H1 (cell line): ENCODE measurements around the gene SCGB1C2.

Experiments used
- CHD1 ChIP-seq: IDR thresholded peaks from 2 replicates; pipeline ENCODE4 v1.6.1; 2012; ENCODE audit warnings: low read depth, low read length, improper control_type of control experiment
- CHD2 ChIP-seq: IDR thresholded peaks from 2 replicates; pipeline ENCODE4 v1.6.1; 2012; ENCODE audit warnings: low read length, improper control_type of control experiment
- CREB1 ChIP-seq: IDR thresholded peaks from 2 replicates; pipeline ENCODE4 v1.6.1; 2012; ENCODE audit warnings: inconsistent platforms
- EZH2 ChIP-seq: fragments of 200-600 bp; sonication (generic); IDR thresholded peaks from 2 replicates; pipeline ENCODE4 v1.7.1; 2012; ENCODE audit warnings: low read depth, mild to moderate bottlenecking, moderate library complexity, low read length, inconsistent platforms; ENCODE audit not compliant: severe bottlenecking
- GTF2F1 ChIP-seq: IDR thresholded peaks from 2 replicates; pipeline ENCODE4 v1.6.1; 2012; ENCODE audit warnings: low read depth, low read length, improper control_type of control experiment, borderline replicate concordance
- NRF1 ChIP-seq: IDR thresholded peaks from 2 replicates; pipeline ENCODE4 v1.6.1; 2011; ENCODE audit warnings: mild to moderate bottlenecking, low read depth, low read length, improper control_type of control experiment
- POLR2A ChIP-seq, 2 experiments: IDR thresholded peaks; 1 replicate in 1 of 2; 2 replicates in 1 of 2; pipeline ENCODE4 v1.6.1; 2011; ENCODE audit warnings: low read depth in 2 of 2, low read length in 2 of 2, mild to moderate bottlenecking in 2 of 2; ENCODE audit errors: control extremely low read depth in 1 of 2
- RAD21 ChIP-seq, 2 experiments: IDR thresholded peaks in 1 of 2; conservative IDR thresholded peaks in 1 of 2; 2 replicates each; pipeline ENCODE4 v1.6.1; 2011; ENCODE audit warnings: low read depth in 2 of 2, low read length in 2 of 2, improper control_type of control experiment in 1 of 2, inconsistent platforms in 1 of 2, mild to moderate bottlenecking in 1 of 2, moderate library complexity in 1 of 2
- TF ChIP-seq, protein P1 (sequence below), 3 experiments: IDR thresholded peaks; 1 replicate in 2 of 3; 2 replicates in 1 of 3; pipeline versions ENCODE4 v1.5.1 to v1.6.1; 2011; ENCODE audit warnings: low read length in 3 of 3, mild to moderate bottlenecking in 3 of 3, inconsistent platforms in 2 of 3, low read depth in 1 of 3, moderate library complexity in 1 of 3; ENCODE audit not compliant: insufficient read depth in 1 of 3; ENCODE audit errors: control extremely low read depth in 1 of 3

DNA sequence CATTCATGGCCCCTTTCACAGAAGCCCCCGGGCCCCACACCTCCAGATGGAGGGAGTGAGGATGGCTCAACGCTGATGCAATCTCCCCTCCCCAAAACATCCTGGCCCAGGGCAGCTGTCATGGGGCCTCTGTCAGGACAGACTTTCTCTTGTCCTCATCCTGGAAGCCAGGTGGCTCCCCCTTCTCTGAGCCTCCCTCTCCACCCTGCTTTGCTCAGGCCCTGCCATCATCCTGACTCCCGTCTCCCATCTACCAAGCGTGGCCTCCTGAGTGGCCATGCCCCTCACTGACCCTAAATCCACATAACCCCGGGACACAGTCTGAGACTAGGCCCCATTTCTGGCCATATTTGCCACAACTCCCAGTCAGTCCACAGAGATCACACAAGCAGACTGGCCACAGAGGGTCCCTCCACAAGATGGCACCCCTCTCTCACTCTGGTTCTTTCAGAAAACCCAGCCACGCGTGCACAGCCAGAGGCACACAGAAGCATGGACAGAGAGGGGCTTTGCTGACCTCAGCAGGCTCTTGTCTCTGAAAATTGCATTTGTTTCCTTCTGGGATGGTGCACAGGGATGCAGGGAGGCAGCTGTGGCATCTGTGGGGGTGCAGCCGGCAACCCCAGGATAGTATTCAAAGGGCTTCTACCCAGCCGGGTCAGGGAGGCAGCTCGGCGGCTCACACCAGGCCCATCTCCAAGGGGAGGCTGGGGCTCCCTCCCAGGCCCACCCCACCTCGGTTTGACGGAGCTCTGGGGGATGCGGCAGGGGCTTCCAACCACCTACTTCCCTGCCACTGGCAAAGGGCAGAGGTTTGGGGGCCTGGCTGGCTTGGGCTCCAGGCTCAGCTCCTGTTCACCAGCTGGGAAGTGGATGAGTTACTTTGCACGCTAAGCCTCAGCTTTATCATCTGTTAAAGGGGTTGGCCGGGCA lies 27.2 kb downstream of the SCGB1C2 start:
- TF ChIP-seq, protein P1, sequence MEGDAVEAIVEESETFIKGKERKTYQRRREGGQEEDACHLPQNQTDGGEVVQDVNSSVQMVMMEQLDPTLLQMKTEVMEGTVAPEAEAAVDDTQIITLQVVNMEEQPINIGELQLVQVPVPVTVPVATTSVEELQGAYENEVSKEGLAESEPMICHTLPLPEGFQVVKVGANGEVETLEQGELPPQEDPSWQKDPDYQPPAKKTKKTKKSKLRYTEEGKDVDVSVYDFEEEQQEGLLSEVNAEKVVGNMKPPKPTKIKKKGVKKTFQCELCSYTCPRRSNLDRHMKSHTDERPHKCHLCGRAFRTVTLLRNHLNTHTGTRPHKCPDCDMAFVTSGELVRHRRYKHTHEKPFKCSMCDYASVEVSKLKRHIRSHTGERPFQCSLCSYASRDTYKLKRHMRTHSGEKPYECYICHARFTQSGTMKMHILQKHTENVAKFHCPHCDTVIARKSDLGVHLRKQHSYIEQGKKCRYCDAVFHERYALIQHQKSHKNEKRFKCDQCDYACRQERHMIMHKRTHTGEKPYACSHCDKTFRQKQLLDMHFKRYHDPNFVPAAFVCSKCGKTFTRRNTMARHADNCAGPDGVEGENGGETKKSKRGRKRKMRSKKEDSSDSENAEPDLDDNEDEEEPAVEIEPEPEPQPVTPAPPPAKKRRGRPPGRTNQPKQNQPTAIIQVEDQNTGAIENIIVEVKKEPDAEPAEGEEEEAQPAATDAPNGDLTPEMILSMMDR (IDR thresholded peaks at IDR 0.05; ENCODE audit: control extremely low read depth in 1 of 3, insufficient read depth in 1 of 3, low read depth in 1 of 3, low read length in 3 of 3), result peak; percentile 68 to 79 (median 71)
- TF ChIP-seq CREB1 (no peak), POLR2A (IDR thresholded peaks at IDR 0.05; ENCODE audit: control extremely low read depth in 1 of 2, low read depth in 2 of 2, low read length in 2 of 2) (no peak), CHD1 (no peak), CHD2 (no peak), EZH2 (no peak), RAD21 (IDR thresholded peaks at IDR 0.05 in 1 of 2, conservative IDR thresholded peaks at IDR 0.05 in 1 of 2; ENCODE audit: low read depth in 2 of 2, low read length in 2 of 2) (peak; percentile 87 to 88), NRF1 (no peak), GTF2F1 (no peak)
